NCI-H774 (cell line): ENCODE data around the gene AR.

Source experiments
- DNase-seq: peaks from one replicate; lab custom pipeline; 2025; lab: John Stamatoyannopoulos, UW

AR gene, protein sequence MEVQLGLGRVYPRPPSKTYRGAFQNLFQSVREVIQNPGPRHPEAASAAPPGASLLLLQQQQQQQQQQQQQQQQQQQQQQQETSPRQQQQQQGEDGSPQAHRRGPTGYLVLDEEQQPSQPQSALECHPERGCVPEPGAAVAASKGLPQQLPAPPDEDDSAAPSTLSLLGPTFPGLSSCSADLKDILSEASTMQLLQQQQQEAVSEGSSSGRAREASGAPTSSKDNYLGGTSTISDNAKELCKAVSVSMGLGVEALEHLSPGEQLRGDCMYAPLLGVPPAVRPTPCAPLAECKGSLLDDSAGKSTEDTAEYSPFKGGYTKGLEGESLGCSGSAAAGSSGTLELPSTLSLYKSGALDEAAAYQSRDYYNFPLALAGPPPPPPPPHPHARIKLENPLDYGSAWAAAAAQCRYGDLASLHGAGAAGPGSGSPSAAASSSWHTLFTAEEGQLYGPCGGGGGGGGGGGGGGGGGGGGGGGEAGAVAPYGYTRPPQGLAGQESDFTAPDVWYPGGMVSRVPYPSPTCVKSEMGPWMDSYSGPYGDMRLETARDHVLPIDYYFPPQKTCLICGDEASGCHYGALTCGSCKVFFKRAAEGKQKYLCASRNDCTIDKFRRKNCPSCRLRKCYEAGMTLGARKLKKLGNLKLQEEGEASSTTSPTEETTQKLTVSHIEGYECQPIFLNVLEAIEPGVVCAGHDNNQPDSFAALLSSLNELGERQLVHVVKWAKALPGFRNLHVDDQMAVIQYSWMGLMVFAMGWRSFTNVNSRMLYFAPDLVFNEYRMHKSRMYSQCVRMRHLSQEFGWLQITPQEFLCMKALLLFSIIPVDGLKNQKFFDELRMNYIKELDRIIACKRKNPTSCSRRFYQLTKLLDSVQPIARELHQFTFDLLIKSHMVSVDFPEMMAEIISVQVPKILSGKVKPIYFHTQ

DNA sequence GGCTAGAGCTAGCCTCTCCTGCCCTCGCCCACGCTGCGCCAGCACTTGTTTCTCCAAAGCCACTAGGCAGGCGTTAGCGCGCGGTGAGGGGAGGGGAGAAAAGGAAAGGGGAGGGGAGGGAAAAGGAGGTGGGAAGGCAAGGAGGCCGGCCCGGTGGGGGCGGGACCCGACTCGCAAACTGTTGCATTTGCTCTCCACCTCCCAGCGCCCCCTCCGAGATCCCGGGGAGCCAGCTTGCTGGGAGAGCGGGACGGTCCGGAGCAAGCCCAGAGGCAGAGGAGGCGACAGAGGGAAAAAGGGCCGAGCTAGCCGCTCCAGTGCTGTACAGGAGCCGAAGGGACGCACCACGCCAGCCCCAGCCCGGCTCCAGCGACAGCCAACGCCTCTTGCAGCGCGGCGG is at the start of gene AR:
AR (plus strand) TSS at position 204 of the 400 bp plus-strand sequence. CDS start 1,126 bp downstream, outside the sequence.
- no peak for DNase-seq

- DNase-seq = no peak
Observed at GRCh38 chrX:67500617-67501016, 43.2 kb upstream of the AR start.

- no peak for DNase-seq
Observed at GRCh38 chrX:67503004-67503403, 40.8 kb upstream of the AR start.

- no peak for DNase-seq
Observed at GRCh38 chrX:67503453-67503852, 40.4 kb upstream of the AR start.

DNA sequence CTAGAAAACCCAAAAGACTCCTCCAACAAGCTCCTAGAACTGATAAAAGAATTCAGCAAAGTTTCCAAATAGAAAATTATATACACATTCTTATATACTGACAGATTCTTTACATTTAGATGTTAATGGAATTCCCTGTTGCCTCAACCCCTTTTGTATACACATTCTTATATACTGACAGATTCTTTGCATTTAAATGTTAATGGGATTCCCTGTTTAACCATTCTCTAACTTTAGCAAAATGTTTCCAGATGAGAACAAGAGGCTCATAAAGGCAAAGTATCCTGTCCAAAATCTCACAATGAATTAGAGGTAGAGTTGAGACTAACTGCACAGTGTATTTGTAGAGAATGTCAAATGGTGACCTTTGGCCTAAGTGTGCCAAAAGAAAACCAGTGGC is 23.1 kb upstream of the AR start:
- DNase-seq = no peak

DNA sequence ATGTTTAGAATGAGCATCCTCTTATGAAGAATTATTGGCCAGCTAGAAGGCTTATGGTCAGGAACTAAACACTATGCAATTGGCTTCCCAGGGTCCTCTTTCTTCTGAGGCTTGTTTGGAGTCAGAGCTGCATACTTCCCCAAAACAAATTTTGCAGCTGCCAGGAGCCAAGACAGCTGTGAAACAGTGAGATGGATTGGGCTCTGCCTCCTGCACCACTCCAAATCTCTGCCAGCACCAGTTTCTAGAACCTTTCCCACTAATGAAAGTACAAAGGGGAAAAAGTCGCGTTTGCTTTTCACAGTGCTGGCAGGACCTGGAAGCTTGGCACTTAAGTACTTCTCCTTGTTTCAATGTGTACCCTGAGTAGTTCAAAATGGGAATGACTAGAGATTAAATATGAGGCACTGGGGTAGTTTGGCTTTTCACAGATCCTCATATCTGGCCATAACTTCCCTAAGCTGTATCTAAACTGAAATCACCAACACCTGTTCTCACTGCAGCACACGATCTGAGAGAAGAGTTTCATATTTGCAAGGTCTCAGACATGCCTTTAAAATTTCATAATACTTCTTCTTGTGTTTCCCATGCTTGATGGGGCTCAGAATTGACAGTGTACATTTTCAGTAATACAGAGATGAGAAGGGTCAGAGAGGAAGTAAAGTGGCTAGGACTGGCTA is 20.7 kb upstream of the AR start:
- no peak for DNase-seq

- no peak for DNase-seq
Observed at GRCh38 chrX:67523932-67524331, 19.9 kb upstream of the AR start.

GRCh38 chrX:67524428-67524827 is 19.4 kb upstream of the AR start:
- no peak for DNase-seq

DNA sequence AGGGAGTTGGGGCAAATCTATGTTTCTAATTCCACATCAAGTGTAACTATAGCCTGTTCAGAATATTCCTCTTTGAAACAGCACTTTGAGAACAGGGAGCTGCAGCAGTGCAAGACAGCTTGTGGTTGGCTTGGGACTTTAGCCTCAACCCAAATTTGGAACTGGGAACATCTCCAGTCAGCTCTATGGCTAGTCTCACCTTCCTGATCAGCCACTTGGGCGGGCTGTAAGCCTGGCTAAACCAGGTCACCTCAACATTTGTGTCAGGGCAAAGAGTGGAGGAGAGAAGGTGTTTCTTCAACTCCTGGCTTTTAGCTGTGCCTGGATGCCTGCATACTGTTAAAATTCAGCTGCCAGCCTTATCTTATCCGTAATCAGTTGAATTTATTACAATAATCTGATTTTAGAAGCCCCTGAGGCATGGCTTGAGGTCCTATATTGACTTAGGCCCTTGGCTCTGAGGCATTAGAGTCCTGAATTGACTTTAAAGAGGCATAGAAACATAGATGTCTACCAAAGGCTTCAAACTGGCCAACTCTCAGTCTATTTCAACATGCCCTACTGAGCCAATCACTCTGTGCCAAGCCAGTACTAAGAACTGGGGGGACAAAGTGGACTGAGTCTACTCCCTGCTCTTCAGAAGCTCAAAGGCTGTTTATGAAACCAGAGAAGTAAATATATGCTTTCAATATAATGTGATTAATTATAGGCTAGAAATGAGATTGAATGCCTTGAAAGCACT is 18.7 kb upstream of the AR start:
- DNase-seq = no peak

DNA sequence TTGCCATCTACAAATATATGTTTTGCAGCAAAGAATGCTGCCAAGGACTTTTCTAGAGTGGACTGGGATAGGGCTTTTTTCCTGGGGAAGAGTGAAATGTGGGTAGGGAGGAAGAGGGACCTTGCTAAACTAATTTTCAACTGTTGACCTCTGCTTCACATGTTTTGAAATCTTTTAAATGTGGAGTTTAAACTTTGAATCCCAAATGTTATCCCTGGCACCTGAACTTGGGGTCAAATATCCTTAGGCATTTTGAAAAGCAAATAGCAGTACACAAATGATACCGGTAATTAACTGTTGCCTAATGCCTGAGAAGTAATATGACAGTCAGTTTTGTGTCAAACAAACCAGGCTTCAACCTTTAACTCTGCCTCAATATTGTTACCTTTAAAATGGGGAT is 7.3 kb upstream of the AR start:
- DNase-seq = no peak

DNA sequence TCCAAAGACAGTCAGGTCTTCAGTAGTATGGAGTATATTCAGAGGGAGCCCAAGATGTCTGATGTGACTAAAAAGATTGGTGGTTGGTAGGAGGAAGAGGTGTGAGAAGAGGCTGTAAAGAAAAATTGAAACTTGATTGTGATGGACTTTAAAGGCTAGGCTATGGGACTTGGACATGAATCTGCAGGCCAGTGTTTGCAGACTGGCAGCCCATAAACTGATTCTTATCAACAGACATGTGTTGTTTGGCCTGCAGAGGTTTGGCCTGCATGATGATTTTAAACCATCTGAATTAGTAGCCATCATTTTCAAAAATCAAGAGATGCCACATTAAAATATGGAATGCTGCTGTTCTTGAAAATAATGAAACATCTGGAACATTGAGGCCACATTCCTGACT is 5.4 kb upstream of the AR start:
- no peak for DNase-seq

DNA sequence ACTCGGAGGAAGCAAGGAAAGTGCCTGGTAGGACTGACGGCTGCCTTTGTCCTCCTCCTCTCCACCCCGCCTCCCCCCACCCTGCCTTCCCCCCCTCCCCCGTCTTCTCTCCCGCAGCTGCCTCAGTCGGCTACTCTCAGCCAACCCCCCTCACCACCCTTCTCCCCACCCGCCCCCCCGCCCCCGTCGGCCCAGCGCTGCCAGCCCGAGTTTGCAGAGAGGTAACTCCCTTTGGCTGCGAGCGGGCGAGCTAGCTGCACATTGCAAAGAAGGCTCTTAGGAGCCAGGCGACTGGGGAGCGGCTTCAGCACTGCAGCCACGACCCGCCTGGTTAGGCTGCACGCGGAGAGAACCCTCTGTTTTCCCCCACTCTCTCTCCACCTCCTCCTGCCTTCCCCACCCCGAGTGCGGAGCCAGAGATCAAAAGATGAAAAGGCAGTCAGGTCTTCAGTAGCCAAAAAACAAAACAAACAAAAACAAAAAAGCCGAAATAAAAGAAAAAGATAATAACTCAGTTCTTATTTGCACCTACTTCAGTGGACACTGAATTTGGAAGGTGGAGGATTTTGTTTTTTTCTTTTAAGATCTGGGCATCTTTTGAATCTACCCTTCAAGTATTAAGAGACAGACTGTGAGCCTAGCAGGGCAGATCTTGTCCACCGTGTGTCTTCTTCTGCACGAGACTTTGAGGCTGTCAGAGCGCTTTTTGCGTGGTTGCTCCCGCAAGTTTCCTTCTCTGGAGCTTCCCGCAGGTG is 637 bp downstream of the AR start:
- DNase-seq = no peak

- no peak for DNase-seq
Observed at GRCh38 chrX:67545036-67545821, 1.4 kb downstream of the AR start.

DNA sequence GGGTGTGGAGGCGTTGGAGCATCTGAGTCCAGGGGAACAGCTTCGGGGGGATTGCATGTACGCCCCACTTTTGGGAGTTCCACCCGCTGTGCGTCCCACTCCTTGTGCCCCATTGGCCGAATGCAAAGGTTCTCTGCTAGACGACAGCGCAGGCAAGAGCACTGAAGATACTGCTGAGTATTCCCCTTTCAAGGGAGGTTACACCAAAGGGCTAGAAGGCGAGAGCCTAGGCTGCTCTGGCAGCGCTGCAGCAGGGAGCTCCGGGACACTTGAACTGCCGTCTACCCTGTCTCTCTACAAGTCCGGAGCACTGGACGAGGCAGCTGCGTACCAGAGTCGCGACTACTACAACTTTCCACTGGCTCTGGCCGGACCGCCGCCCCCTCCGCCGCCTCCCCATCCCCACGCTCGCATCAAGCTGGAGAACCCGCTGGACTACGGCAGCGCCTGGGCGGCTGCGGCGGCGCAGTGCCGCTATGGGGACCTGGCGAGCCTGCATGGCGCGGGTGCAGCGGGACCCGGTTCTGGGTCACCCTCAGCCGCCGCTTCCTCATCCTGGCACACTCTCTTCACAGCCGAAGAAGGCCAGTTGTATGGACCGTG is 2.2 kb downstream of the AR start:
- no peak for DNase-seq

DNA sequence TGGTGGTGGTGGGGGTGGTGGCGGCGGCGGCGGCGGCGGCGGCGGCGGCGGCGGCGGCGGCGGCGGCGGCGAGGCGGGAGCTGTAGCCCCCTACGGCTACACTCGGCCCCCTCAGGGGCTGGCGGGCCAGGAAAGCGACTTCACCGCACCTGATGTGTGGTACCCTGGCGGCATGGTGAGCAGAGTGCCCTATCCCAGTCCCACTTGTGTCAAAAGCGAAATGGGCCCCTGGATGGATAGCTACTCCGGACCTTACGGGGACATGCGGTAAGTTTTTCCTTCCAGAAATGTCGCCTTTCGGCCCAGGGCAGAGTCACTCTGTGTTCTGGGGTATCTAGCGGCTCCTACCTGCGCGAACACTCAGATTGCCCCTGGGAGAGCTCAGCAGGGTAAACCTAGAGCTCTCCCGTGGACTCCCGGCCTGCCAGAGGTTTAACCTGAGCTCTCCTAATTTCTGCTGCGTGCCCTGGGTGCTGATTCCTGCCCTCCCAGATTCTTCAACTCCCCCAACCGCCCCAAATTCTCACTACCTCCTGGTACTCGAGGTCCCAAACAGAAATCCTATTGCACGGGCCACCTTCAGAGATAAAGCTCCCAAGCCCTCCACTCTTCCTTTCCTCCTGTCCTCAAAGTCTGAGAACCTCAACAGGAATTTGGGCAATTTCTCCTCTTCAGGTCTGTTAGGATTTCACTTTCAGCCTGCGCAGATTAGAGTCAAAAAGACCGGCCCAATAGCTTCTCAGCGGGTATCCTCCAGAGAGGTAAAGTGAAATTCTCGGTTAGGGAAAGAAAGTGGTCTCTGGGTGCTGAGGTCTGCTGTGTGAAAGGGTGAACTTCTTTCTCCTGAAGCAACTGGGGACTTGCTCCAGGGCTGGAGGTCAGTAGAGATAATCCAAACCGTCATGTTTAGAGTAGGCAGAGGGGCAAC is 2.9 kb downstream of the AR start:
- DNase-seq = no peak

DNA sequence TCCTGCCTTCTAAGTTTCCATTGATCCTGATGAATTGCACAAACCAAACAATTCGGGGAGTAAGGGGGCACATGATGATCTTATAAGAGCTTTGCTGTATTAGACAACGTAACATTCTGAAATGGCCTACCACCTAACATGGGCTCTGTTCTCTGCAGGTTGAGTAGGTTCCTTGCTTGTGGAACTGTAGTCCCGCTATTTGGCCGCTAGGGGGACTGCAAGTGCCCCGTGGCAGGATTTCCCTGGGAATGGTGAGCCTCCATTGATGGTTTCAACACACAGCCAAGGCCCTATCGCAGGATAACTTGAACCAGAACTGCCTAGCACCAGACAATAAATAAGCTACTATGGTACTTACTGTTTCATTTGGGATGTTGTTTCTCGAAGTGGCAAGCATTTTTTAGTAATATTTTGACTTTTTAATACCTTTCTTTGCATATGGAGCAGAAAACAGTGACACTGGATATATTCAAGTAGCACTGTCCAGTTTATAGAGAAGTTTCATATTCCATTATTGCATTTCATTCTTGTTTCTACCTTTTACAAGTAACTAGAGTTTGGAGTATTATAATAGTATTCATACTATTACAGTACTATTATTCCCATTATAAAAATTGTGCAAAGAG is 11.9 kb downstream of the AR start:
- DNase-seq = no peak

GRCh38 chrX:67558267-67558666 is 14.4 kb downstream of the AR start:
- no peak for DNase-seq
